WTC11 (cell line): Measurements from ENCODE around the gene RLF. TPM values are rescaled to one million over a fixed set of nuclear protein-coding genes. Genes with fewer than 3 reads are reported as not detected.
A peak's percentile ranks its signal among the peaks of the same experiment; 100 is the strongest.

Experiments used
- ATAC-seq: fragments of 200-7000 bp; cut with Tn5 transposase; 2 replicates; pipeline ENCODE4 v1.10.0; 2021; ENCODE audit warnings: mild to moderate bottlenecking, moderate library complexity
- CTCF ChIA-PET: fragments of 300-600 bp; sonication (Branson Sonifier 250); formaldehyde crosslinking; loops from one replicate; lab custom pipeline; 2021; ENCODE audit warnings: antibody characterized with exemption; lab: Charles Lee
- POLR2A ChIA-PET: fragments of 350-600 bp; sonication (Branson Sonifier 250); formaldehyde crosslinking; loops from one replicate; lab custom pipeline; 2021; ENCODE audit warnings: antibody characterized with exemption; lab: Charles Lee
- DNase-seq: peaks from one replicate; pipeline ENCODE4 v3.0.0; 2021; ENCODE audit warnings: low spot score
- H3K27ac Mint-ChIP-seq: 2 replicates; pipeline ENCODE4 v1.8.0; 2021; ENCODE audit warnings: mixed read lengths
- H3K27me3 Mint-ChIP-seq: 2 replicates; pipeline ENCODE4 v1.8.0; 2021; ENCODE audit warnings: low read depth, mild to moderate bottlenecking, moderate library complexity, mixed read lengths
- H3K36me3 Mint-ChIP-seq: 2 replicates; pipeline ENCODE4 v1.8.0; 2021; ENCODE audit warnings: mixed read lengths
- H3K4me1 Mint-ChIP-seq: 2 replicates; pipeline ENCODE4 v1.8.0; 2022; ENCODE audit warnings: mixed read lengths
- H3K4me3 Mint-ChIP-seq: 2 replicates; pipeline ENCODE4 v1.8.0; 2021; ENCODE audit warnings: mild to moderate bottlenecking, moderate library complexity, mixed read lengths
- H3K9me3 Mint-ChIP-seq: 2 replicates; pipeline ENCODE4 v1.8.0; 2021; ENCODE audit warnings: mixed read lengths
- CREB1 ChIP-seq: sonication (generic); formaldehyde crosslinking; IDR thresholded peaks from 2 replicates; pipeline ENCODE4 v1.8.0; 2023; ENCODE audit warnings: mild to moderate bottlenecking, missing genetic modification reagents
- GABPB1 ChIP-seq: sonication (generic); formaldehyde crosslinking; IDR thresholded peaks from 2 replicates; pipeline ENCODE4 v1.8.1; 2023; ENCODE audit warnings: mild to moderate bottlenecking, missing genetic modification reagents
- HMGA2 ChIP-seq: fragments of 250-450 bp; sonication (Bioruptor Pico); IDR thresholded peaks from 2 replicates; pipeline ENCODE4 v1.4.0; 2021; ENCODE audit warnings: mild to moderate bottlenecking, moderate library complexity
- NFE2L1 ChIP-seq: sonication (generic); formaldehyde crosslinking; IDR thresholded peaks from 2 replicates; pipeline ENCODE4 v1.8.1; 2023; ENCODE audit warnings: missing genetic modification reagents
- NFYB ChIP-seq: sonication (generic); formaldehyde crosslinking; conservative IDR thresholded peaks from 2 replicates; pipeline ENCODE4 v1.8.0; 2022; ENCODE audit warnings: low read depth, missing genetic modification reagents
- NR3C1 ChIP-seq: sonication (generic); formaldehyde crosslinking; conservative IDR thresholded peaks from 2 replicates; pipeline ENCODE4 v1.8.1; 2023; ENCODE audit warnings: low read depth, mild to moderate bottlenecking, missing genetic modification reagents
- OVOL2 ChIP-seq: fragments of 250-450 bp; sonication (Bioruptor Pico); IDR thresholded peaks from 2 replicates; pipeline ENCODE4 v1.9.0; 2021; ENCODE audit warnings: mild to moderate bottlenecking, borderline replicate concordance
- TEAD4 ChIP-seq: sonication (generic); formaldehyde crosslinking; IDR thresholded peaks from 2 replicates; pipeline ENCODE4 v1.8.0; 2022; ENCODE audit warnings: mild to moderate bottlenecking, missing genetic modification reagents
- TP53 ChIP-seq: sonication (generic); formaldehyde crosslinking; IDR thresholded peaks from 2 replicates; pipeline ENCODE4 v1.8.1; 2023; ENCODE audit warnings: mild to moderate bottlenecking, missing genetic modification reagents
- ZBTB21 ChIP-seq: sonication (generic); formaldehyde crosslinking; IDR thresholded peaks from 2 replicates; pipeline ENCODE4 v1.8.1; 2023; ENCODE audit warnings: mild to moderate bottlenecking, missing genetic modification reagents, borderline replicate concordance
- ZNF121 ChIP-seq: sonication (generic); formaldehyde crosslinking; IDR thresholded peaks from 2 replicates; pipeline ENCODE4 v1.8.0; 2023; ENCODE audit warnings: missing genetic modification reagents
- ZNF138 ChIP-seq: sonication (generic); formaldehyde crosslinking; conservative IDR thresholded peaks from 2 replicates; pipeline ENCODE4 v1.8.1; 2022; ENCODE audit warnings: mild to moderate bottlenecking, moderate library complexity, missing genetic modification reagents
- ZNF232 ChIP-seq: sonication (generic); formaldehyde crosslinking; IDR thresholded peaks from 2 replicates; pipeline ENCODE4 v1.8.0; 2022; ENCODE audit warnings: mild to moderate bottlenecking, missing genetic modification reagents
- ZNF396 ChIP-seq: fragments of 250-450 bp; sonication (Bioruptor Pico); IDR thresholded peaks from 2 replicates; pipeline ENCODE4 v1.8.0; 2021; ENCODE audit warnings: mild to moderate bottlenecking, moderate library complexity, borderline replicate concordance
- ZNF423 ChIP-seq: fragments of 250-450 bp; sonication (Bioruptor Pico); IDR thresholded peaks from 2 replicates; pipeline ENCODE4 v2.1.2; 2022; ENCODE audit warnings: mild to moderate bottlenecking, moderate library complexity
- total RNA-seq: library from RNA; stranded (reverse); gene quantifications from 3 replicates; pipeline ENCODE4 v1.2.3, GENCODE V29; 2021
- TF ChIP-seq, protein P1 (sequence below): sonication (generic); formaldehyde crosslinking; IDR thresholded peaks from 2 replicates; pipeline ENCODE4 v1.8.1; 2022; ENCODE audit warnings: missing genetic modification reagents, borderline replicate concordance
- TF ChIP-seq, protein P2 (sequence below): sonication (generic); formaldehyde crosslinking; IDR thresholded peaks from 2 replicates; pipeline ENCODE4 v1.8.1; 2022; ENCODE audit warnings: mild to moderate bottlenecking, missing genetic modification reagents, moderate library complexity, borderline replicate concordance
- TF ChIP-seq, protein P3 (sequence below): sonication (generic); formaldehyde crosslinking; IDR thresholded peaks from 2 replicates; pipeline ENCODE4 v1.8.1; 2022; ENCODE audit warnings: mild to moderate bottlenecking, moderate library complexity, missing genetic modification reagents
- TF ChIP-seq, protein P4 (sequence below): sonication (generic); formaldehyde crosslinking; IDR thresholded peaks from 2 replicates; pipeline ENCODE4 v1.8.0; 2023; ENCODE audit warnings: missing genetic modification reagents
- TF ChIP-seq, protein P5 (sequence below): sonication (generic); formaldehyde crosslinking; IDR thresholded peaks from 2 replicates; pipeline ENCODE4 v1.8.1; 2023; ENCODE audit warnings: mild to moderate bottlenecking, moderate library complexity, missing genetic modification reagents
- TF ChIP-seq, protein P6 (sequence below): sonication (generic); formaldehyde crosslinking; IDR thresholded peaks from 2 replicates; pipeline ENCODE4 v1.8.1; 2023; ENCODE audit warnings: mild to moderate bottlenecking, missing genetic modification reagents
- TF ChIP-seq, protein P7 (sequence below): fragments of 250-450 bp; sonication (Bioruptor Pico); IDR thresholded peaks from 2 replicates; pipeline ENCODE4 v2.1.2; 2022; ENCODE audit warnings: mild to moderate bottlenecking, moderate library complexity
- TF ChIP-seq, protein P8 (sequence below): fragments of 250-450 bp; sonication (Bioruptor Pico); IDR thresholded peaks from 2 replicates; pipeline ENCODE4 v1.9.0; 2021; ENCODE audit warnings: moderate library complexity, mild to moderate bottlenecking, inconsistent platforms, borderline replicate concordance

The RLF gene
- total RNA-seq, 1 experiment from 2014 or later: 18.5 TPM

DNA sequence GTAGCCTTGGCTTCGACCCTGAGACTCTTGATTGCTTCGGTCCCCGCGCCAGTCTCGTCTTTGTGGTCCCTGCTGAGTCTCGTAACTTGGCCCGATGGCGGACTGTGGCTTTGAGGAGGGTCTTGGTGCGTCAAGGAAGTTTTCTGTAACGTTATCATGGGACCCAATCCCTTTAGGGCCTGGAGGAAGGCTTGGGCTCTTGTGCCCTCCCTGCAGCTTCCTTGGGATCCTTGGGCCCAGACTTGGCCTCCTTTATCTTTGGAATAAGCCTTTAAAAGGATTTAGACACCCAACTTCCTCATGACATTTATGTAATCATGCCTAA, 97.2 kb downstream of the RLF start:
- peaks cover 6% of the 10 kb centered on the region for H3K4me1 Mint-ChIP-seq
- H3K27me3 Mint-ChIP-seq: no peaks in the 10 kb centered on the region
- H3K36me3 Mint-ChIP-seq: peaks cover 31% of the 10 kb centered on the region
- H3K9me3 Mint-ChIP-seq: no peaks in the 10 kb centered on the region
- H3K27ac Mint-ChIP-seq: peak overlapping the region; percentile 97
- DNase-seq: no peak
- peak overlapping the region; percentile 99 for H3K4me3 Mint-ChIP-seq
- peak; percentile 66 for TF ChIP-seq ZNF121
- TF ChIP-seq, protein P1, sequence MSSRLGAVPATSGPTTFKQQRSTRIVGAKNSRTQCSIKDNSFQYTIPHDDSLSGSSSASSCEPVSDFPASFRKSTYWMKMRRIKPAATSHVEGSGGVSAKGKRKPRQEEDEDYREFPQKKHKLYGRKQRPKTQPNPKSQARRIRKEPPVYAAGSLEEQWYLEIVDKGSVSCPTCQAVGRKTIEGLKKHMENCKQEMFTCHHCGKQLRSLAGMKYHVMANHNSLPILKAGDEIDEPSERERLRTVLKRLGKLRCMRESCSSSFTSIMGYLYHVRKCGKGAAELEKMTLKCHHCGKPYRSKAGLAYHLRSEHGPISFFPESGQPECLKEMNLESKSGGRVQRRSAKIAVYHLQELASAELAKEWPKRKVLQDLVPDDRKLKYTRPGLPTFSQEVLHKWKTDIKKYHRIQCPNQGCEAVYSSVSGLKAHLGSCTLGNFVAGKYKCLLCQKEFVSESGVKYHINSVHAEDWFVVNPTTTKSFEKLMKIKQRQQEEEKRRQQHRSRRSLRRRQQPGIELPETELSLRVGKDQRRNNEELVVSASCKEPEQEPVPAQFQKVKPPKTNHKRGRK (CRISPR knock-in tag): no peak
- ChIA-PET POLR2A (no interaction called here), CTCF (interaction anchor here (1.2 to 1.7 kb wide), 4 partner anchors 56 to 114 kb away, joined by 3 to 12 read pairs (median 6); no protein-coding TSS in a partner anchor)
- ATAC-seq: peak; percentile 7; the same call in 1 of the 2 replicates

DNA sequence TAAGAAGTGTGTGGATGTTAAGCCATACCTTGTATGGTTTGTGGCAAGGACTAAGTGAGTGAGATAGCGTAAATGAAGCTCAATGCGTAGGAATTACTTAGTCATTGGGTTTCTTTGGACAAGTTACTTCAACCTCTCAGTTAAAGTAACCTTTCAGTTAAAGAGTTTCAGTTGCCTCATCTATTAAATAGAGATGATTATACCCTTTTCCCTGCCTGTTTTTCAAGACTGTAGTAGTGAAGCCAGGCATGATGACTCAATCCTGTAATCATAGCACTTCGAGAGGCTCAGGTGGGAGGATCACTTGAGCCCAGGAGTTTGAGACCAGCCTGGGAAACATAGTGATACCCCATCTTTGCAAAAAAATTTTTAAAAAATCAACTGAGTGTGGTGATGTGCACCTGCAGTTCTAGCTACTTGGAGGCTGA, 103.2 kb downstream of the RLF start:
- POLR2A ChIA-PET: interaction anchor here (0.6 kb wide), 1 partner anchor 17 kb away, joined by 6 read pairs; no protein-coding TSS in a partner anchor
- CTCF ChIA-PET: interaction anchor here (0.7 to 2.6 kb wide), 3 partner anchors 74 to 232 kb away, joined by 3 to 9 read pairs (median 6); no protein-coding TSS in a partner anchor
- Mint-ChIP-seq H3K36me3 (peaks cover 46% of the 10 kb centered on the region), H3K4me1 (no peaks in the 10 kb centered on the region), H3K4me3 (no peak overlapping the region), H3K27me3 (no peaks in the 10 kb centered on the region), H3K9me3 (no peaks in the 10 kb centered on the region), H3K27ac (no peak overlapping the region)
- ATAC-seq (no peak), DNase-seq (no peak)
- TF ChIP-seq, protein P2, sequence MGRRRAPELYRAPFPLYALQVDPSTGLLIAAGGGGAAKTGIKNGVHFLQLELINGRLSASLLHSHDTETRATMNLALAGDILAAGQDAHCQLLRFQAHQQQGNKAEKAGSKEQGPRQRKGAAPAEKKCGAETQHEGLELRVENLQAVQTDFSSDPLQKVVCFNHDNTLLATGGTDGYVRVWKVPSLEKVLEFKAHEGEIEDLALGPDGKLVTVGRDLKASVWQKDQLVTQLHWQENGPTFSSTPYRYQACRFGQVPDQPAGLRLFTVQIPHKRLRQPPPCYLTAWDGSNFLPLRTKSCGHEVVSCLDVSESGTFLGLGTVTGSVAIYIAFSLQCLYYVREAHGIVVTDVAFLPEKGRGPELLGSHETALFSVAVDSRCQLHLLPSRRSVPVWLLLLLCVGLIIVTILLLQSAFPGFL: no peak
- no peak for TF ChIP-seq ZNF232 (CRISPR knock-in tag)
- TF ChIP-seq, protein P3, sequence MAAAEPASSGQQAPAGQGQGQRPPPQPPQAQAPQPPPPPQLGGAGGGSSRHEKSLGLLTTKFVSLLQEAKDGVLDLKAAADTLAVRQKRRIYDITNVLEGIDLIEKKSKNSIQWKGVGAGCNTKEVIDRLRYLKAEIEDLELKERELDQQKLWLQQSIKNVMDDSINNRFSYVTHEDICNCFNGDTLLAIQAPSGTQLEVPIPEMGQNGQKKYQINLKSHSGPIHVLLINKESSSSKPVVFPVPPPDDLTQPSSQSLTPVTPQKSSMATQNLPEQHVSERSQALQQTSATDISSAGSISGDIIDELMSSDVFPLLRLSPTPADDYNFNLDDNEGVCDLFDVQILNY (CRISPR knock-in tag): no peak
- TF ChIP-seq OVOL2: no peak
- no peak for TF ChIP-seq ZNF423
- TF ChIP-seq ZNF138 (CRISPR knock-in tag): no peak
- TF ChIP-seq CREB1 (CRISPR knock-in tag): no peak
- no peak for TF ChIP-seq NR3C1 (CRISPR knock-in tag)

DNA sequence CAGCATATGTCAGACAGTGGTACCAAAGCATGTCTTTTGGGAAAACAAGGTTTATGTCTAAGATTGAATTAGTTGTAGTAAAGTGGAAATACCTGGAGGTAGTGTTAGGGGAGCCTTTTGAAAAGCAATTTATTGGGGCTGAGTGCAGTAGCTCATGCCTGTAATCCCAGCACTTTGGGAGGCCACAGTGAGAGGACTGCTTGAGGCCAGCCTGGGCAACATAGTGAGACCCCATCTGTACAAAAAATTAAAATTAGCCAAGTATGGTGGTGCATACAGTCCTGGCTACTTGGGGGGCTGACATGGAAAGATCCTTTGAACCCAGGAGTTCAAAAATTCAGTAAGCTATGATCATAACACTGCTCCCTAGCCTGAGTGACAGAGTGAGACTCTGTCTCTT, 104.1 kb downstream of the RLF start:
- H3K27ac Mint-ChIP-seq: no peak overlapping the region
- ATAC-seq (no peak), DNase-seq (no peak)
- ChIA-PET CTCF (no interaction called here), POLR2A (no interaction called here)
- no peaks in the 10 kb centered on the region for H3K9me3 Mint-ChIP-seq
- H3K27me3 Mint-ChIP-seq: no peaks in the 10 kb centered on the region
- H3K4me1 Mint-ChIP-seq: no peaks in the 10 kb centered on the region
- peaks cover 49% of the 10 kb centered on the region for H3K36me3 Mint-ChIP-seq
- no peak overlapping the region for H3K4me3 Mint-ChIP-seq
- TF ChIP-seq, protein P4, sequence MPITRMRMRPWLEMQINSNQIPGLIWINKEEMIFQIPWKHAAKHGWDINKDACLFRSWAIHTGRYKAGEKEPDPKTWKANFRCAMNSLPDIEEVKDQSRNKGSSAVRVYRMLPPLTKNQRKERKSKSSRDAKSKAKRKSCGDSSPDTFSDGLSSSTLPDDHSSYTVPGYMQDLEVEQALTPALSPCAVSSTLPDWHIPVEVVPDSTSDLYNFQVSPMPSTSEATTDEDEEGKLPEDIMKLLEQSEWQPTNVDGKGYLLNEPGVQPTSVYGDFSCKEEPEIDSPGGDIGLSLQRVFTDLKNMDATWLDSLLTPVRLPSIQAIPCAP (CRISPR knock-in tag): no peak
- TF ChIP-seq HMGA2: no peak
- no peak for TF ChIP-seq TP53
- TF ChIP-seq, protein P5, sequence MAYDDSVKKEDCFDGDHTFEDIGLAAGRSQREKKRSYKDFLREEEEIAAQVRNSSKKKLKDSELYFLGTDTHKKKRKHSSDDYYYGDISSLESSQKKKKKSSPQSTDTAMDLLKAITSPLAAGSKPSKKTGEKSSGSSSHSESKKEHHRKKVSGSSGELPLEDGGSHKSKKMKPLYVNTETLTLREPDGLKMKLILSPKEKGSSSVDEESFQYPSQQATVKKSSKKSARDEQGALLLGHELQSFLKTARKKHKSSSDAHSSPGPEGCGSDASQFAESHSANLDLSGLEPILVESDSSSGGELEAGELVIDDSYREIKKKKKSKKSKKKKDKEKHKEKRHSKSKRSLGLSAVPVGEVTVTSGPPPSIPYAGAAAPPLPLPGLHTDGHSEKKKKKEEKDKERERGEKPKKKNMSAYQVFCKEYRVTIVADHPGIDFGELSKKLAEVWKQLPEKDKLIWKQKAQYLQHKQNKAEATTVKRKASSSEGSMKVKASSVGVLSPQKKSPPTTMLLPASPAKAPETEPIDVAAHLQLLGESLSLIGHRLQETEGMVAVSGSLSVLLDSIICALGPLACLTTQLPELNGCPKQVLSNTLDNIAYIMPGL (CRISPR knock-in tag): no peak
- TF ChIP-seq GABPB1: no peak
- TF ChIP-seq, protein P6, sequence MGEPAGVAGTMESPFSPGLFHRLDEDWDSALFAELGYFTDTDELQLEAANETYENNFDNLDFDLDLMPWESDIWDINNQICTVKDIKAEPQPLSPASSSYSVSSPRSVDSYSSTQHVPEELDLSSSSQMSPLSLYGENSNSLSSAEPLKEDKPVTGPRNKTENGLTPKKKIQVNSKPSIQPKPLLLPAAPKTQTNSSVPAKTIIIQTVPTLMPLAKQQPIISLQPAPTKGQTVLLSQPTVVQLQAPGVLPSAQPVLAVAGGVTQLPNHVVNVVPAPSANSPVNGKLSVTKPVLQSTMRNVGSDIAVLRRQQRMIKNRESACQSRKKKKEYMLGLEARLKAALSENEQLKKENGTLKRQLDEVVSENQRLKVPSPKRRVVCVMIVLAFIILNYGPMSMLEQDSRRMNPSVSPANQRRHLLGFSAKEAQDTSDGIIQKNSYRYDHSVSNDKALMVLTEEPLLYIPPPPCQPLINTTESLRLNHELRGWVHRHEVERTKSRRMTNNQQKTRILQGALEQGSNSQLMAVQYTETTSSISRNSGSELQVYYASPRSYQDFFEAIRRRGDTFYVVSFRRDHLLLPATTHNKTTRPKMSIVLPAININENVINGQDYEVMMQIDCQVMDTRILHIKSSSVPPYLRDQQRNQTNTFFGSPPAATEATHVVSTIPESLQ: no peak
- TF ChIP-seq, protein P7, sequence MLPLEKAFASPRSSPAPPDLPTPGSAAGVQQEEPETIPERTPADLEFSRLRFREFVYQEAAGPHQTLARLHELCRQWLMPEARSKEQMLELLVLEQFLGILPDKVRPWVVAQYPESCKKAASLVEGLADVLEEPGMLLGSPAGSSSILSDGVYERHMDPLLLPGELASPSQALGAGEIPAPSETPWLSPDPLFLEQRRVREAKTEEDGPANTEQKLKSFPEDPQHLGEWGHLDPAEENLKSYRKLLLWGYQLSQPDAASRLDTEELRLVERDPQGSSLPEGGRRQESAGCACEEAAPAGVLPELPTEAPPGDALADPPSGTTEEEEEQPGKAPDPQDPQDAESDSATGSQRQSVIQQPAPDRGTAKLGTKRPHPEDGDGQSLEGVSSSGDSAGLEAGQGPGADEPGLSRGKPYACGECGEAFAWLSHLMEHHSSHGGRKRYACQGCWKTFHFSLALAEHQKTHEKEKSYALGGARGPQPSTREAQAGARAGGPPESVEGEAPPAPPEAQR (CRISPR knock-in tag): no peak
- TF ChIP-seq ZNF396 (CRISPR knock-in tag): no peak
- TF ChIP-seq, protein P8, sequence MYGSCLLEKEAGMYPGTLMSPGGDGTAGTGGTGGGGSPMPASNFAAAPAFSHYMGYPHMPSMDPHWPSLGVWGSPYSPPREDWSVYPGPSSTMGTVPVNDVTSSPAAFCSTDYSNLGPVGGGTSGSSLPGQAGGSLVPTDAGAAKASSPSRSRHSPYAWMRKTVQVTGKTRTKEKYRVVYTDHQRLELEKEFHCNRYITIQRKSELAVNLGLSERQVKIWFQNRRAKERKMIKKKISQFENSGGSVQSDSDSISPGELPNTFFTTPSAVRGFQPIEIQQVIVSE (CRISPR knock-in tag): no peak
- TF ChIP-seq TEAD4 (CRISPR knock-in tag): no peak
- TF ChIP-seq ZBTB21 (CRISPR knock-in tag): no peak
- TF ChIP-seq NFE2L1 (CRISPR knock-in tag): no peak
- TF ChIP-seq NFYB: no peak
